Measurements from ENCODE around the gene NT5C1B.

NT5C1B gene

DNA sequence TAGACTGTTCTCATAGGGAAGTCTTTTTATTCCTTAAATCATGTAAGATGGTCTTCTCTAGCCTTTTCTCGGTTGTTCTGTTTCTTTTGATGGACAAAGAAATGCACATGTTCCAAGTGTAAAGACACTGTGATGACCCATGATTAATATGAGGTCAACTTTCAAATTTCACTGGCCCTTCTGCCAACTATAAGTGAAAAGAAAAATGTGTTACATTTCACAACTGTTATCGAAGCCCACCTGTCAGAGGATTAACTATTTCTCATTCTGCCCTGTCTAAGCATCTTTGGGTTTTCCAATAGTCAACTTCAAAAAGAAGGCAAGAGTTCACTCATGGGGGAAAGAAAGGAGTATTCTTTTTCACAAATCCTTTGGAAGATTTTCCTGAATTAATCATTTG lies 32.2 kb downstream of the NT5C1B start:
- TF ChIP-seq, protein P1, sequence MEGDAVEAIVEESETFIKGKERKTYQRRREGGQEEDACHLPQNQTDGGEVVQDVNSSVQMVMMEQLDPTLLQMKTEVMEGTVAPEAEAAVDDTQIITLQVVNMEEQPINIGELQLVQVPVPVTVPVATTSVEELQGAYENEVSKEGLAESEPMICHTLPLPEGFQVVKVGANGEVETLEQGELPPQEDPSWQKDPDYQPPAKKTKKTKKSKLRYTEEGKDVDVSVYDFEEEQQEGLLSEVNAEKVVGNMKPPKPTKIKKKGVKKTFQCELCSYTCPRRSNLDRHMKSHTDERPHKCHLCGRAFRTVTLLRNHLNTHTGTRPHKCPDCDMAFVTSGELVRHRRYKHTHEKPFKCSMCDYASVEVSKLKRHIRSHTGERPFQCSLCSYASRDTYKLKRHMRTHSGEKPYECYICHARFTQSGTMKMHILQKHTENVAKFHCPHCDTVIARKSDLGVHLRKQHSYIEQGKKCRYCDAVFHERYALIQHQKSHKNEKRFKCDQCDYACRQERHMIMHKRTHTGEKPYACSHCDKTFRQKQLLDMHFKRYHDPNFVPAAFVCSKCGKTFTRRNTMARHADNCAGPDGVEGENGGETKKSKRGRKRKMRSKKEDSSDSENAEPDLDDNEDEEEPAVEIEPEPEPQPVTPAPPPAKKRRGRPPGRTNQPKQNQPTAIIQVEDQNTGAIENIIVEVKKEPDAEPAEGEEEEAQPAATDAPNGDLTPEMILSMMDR (IDR thresholded peaks at IDR 0.05; ENCODE audit: low read depth, low read length, missing control alignments): no peak
- H3K4me3 ChIP-seq (ENCODE audit: low read depth, low read length): no peak overlapping the region
- DNase-seq (ENCODE audit: low read depth): no peak

DNA sequence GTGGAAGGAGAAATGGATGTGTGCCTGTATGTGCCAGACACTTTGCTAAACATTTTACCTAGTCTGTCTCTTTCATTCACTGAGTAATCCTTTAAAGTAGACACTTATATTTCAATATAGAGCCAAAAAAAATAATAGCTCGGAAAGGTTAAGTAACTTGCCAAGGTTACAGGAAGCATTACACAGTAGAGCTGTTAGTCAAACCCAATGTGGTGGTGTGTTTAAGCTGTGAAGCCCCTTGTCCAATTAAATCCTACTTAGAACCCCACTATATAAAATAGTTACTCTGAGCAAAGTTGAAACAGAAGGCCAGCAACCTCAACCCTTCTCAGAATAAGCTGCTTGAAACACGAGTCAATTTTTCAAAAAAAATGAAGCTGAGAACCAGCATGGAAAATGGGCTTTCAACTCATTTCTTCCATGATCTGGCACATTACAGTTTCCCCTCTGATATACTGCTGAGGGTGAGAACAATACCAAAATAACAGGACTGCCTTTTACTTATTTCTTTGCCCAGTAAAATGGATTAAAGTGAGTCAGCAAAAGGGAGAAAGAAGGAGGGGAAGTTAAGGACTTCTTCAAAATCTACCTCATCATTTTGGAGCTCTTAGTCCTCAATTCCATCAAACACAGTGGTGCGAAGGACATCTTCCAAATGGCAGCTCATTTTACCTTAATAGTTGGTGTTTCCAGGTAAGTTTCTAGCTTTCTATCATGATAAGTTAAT lies 36.9 kb downstream of the NT5C1B start:
- no peak for DNase-seq (ENCODE audit: low read depth)
- TF ChIP-seq, protein P1 (IDR thresholded peaks at IDR 0.05; ENCODE audit: low read depth, low read length, missing control alignments): no peak
- no peak overlapping the region for H3K4me3 ChIP-seq (ENCODE audit: low read depth, low read length)

DNA sequence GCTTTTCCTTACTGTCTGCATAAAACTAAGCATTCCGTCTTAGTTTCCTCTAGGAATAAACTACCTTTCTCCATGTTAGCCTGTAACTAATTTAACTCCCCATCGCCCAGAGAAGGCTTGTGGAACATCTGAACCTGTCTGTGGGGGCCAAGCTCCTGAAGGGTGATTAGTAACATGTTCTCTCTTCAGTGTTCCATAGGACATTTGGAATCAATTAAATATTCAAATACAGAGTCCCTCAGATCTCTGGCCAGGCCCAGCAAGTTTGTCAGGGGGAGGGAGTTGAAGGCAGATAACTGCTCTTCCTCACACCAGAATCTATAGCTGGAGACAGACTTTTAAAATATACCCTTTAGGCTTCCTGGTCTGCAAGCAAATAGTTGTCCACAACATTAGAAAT lies 37.7 kb downstream of the NT5C1B start:
- no peak for DNase-seq (ENCODE audit: low read depth)
- TF ChIP-seq, protein P1 (IDR thresholded peaks at IDR 0.05; ENCODE audit: low read depth, low read length, missing control alignments): no peak
- H3K4me3 ChIP-seq (ENCODE audit: low read depth, low read length): no peak overlapping the region

DNA sequence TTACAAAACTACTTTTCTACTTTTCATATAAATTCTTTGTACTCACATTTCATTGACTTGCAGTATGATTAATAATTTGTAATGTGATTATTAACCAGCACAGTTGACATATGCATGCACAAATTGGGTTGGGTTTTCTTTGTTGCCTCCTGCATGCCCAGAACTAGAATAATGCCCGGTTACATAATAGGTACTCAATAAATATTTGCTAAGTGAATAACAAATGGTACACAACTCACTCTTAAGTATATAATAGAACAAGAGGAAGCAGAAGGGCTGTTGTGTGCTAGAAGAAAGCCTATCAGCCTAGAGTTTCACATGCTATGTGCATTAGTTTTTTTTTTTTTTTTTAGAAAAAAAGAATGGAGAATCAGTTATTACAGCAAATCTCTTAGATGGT lies 38.2 kb downstream of the NT5C1B start:
- no peak for DNase-seq (ENCODE audit: low read depth)

DNA sequence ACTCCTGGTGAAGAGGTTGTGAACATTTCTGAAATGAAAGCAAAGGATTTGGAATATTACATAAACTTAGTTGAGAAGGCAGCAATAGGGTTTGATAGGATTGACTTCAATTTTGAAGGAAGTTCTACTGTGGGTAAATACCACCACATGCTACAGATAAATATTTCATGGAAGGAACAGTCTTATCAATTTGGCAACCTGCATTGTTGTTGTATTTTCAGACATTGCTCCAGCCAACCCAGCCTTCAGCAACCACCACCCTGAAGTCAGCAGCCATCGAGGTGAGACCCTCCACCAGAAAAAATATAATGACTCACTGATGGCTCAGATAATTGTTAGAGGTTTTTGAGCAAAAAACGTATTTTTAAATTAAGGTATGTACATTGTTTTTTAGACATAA lies 38.9 kb downstream of the NT5C1B start:
- DNase-seq (ENCODE audit: low read depth): no peak
- H3K4me3 ChIP-seq (ENCODE audit: low read depth, low read length): no peak overlapping the region
- TF ChIP-seq, protein P1 (IDR thresholded peaks at IDR 0.05; ENCODE audit: low read depth, low read length, missing control alignments): no peak

More for the DNA sequence above, 38.2 kb downstream of the NT5C1B start:
- TF ChIP-seq, protein P1 (IDR thresholded peaks at IDR 0.05; ENCODE audit: low read depth, low read length, missing control alignments): no peak
- H3K4me3 ChIP-seq (ENCODE audit: low read depth, low read length): no peak overlapping the region

DNA sequence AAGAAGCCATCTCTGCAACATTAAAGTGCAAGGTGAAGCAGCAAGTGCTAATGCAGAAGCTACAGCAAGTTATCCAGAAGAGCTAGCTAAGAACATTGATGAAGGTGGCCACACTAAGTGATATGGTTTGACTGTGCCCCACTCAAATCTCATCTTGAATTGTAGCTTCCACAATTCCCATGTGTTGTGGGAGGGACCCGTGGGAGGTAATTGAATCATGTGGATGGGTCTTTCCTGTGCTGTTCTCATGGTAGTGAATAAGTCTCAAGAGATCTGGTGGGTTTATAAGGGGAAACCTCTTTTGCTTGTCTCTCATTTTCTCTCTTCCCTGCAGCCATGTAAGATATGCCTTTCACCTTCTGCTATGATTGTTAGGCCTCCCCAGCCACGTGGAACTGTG lies 40.3 kb downstream of the NT5C1B start:
- no peak overlapping the region for H3K4me3 ChIP-seq (ENCODE audit: low read depth, low read length)
- DNase-seq (ENCODE audit: low read depth): no peak
- TF ChIP-seq, protein P1 (IDR thresholded peaks at IDR 0.05; ENCODE audit: low read depth, low read length, missing control alignments): no peak

DNA sequence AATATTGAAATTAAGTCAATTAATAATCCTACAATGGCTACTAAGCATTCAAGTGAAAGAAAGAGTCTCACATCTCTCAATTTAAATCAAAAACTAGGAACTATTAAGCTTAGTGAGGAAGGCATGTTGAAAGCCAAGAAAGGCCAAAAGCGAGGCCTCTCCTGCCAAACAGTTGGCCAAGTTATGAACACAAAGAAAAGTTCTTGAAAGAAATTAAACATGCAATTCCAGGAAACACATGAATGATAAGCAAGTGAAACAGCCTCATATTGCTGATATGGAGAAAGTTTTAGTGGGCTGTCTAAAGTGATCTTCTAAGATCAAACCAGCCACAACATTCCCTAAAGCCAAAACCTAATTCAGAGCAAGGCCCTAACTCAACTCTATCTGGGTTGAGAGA lies 40.7 kb downstream of the NT5C1B start:
- DNase-seq (ENCODE audit: low read depth): no peak
- no peak overlapping the region for H3K4me3 ChIP-seq (ENCODE audit: low read depth, low read length)
- TF ChIP-seq, protein P1 (IDR thresholded peaks at IDR 0.05; ENCODE audit: low read depth, low read length, missing control alignments): no peak
